HG03103 (cell line): ENCODE measurements around the gene UNC119.

ENCODE experiments used
- ATAC-seq: cut with Tn5 transposase; IDR thresholded peaks from one replicate; pipeline ENCODE4 v1.9.1; 2021; ENCODE audit warnings: low read depth; ENCODE audit not compliant: unreplicated experiment

The UNC119 gene

DNA sequence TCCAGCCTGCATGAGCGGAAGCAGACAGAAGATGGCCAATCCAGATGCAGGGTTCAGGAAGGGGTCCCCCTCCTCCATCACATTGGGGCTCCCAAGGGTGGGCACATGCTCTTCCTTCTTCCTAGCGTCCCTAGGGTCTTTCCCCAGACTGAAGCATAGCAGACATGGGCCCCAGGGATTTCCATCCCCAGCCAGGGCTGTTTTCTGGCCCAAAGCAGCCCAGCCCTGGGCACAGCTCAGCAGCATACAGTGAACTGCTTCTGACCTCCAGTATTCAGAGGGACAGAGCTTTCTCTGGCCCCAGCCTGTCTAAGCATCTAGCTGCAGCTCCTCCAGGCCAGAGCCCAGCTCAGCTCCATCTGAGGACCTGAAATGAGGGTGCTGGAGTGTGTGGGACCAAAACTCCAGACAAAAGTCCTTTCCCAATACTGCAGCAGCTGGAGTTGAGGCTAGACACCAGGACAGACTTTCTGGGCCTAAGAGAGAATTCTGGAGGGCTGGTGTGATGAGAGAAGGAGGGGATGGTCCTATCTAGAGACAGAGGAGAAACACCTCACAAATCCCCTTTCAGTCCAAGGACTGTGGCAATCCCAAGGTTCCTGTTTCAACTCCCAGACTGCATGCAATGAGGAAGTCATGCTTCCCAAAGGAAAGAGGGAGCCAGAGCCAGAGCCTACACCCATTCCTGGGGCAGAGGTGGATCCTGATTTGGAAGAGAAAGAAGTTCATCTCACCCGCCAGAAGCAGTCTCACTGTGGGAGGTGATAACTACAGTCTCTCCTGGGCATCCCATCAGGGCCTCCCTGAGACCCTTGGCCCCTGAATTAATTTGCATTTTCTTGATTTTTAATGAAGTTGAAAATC, 50.8 kb downstream of the UNC119 start:
- no peak for ATAC-seq

DNA sequence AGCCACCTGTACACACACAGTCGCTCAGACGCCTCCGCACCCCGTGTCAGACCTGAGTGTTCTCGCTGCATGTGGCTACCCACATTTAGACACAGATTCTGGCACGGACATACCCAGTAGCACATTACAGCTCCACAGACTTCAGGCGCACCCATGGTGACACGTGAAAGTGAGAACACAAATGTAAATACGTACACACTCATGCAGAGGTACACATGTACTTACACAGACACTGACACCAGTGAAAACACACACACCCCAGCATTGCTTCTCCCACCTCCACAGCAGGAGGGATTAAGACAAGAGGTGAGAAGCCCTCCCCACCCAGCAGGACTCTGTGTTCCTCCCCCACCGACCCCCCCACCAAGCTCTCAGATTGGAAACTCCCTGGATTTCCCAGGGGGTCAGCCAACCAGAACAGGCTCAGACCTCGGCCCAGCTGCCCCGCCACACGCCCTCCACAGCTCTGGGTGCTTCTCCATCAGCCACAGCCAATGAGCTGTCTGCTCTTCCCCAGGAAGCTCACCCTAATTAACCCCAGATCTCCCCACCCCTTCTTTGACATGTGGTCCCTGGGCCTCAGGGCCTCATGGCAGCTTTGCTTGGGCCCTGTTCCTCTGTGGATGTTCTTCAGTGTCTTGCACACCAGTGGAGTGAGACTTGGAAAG, 51.6 kb downstream of the UNC119 start:
- no peak for ATAC-seq

DNA sequence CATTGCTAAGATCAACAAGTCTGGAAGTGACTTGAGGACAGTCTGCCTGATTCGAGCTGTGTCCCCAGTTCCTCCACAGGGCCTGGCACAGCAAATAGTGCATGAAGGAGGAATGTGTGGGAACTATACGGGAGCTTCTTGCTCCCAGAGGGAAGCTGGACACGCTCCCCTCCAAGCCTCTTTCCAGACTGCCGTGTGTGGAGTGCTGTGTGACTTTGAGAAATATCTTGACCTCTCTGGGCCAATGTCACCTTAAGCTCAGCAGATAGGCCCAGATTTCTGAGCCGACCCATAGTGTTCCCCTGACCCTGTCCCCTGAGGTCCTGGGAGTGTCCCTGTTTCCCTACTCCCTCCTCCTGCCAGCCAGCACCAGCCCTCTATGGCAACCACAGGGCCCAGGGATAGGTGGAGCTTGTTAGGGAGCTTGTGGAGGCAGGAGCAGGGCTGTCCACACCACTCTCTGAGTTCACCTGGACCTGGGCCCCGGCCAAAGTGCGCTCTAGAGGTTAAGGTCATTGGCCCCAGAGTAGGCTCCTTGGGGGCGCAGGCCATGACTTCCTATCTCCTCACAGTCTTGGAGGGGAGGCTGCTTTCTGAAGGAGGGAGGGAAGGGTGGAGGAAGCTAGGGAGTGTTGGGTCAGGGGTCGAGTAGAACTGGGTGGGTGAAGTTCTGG, 52.6 kb downstream of the UNC119 start:
- no peak for ATAC-seq

DNA sequence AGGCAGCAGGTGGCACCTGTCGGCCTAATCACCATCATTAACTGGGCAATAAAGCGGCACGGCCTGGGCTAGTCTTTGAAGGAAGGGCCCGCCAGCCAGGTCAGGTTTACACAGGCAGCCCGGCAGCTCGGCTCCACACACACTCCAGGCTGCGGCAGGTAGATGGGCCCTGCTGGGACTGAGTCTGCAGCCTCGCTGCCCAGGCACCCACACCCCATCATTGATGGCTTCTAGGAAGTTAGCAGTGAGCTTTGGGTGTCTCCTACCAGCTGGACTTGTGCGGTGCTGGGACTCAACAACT, 53.1 kb downstream of the UNC119 start:
- no peak for ATAC-seq

DNA sequence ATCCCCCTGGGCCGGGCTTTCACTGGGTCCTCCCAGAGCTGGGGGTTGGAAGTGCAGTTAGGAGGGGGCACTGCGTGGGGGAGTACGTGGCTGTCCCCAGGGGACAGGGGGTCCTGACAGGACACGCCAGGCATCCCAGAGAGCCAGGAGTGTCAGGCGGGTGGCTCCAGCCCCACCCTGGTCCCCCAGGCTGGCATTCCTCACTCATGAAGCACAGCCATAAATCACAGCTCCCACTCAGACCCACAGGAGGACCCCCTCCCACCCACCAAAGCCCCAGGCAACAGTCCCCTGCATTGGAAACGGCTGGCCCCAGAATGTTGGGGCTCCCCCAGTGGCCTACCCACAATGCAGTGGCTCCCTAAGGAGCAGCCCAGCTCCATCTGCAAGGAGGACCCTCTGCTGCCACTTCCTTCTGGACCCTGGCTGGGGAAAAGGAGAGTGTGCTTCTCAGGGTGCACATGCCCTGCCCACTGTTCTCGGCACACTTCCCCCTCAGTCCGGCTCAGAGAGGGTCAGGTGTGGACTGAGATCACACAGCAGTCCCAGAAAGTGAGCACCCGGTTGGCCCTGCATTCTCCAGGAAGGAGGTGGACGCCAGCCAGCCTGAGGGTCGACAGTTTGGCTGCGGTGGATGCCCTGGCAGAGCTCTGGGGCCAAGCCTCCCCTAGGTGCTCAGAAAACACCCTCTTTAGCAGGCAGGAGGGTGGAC, 53.6 kb downstream of the UNC119 start:
- ATAC-seq, result no peak

DNA sequence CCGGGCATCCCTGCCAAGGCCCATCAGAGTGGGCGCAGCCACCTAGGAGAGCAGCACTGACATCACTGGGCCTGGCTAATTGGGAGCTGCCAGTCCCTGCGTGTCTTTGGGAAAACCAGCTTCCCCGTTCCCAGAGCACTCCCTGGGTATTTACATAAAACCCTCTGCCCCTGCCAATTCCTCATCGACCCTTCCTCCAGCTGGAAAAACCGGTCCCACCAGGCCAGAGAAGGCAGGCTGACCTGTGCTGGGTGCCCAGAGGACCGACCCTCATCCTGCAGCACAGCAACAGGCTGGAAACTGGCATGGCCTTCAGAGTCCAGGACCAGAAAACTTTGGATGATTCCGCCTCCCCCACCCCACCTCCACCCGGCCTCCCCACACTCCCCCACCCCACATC, 54.5 kb downstream of the UNC119 start:
- no peak for ATAC-seq
